Astrocyte of the cerebellum (primary cell): ENCODE data around the gene GRIK1.

Source experiments
- DNase-seq: peaks from one replicate; pipeline ENCODE4 v3.0.0-alpha.2; 2011; ENCODE audit warnings: low read depth
- H3K4me3 ChIP-seq: 2 replicates; pipeline ENCODE4 v1.5.1; 2011; ENCODE audit warnings: mild to moderate bottlenecking, low read depth, low read length, moderate library complexity
- CTCF ChIP-seq: IDR thresholded peaks from 2 replicates; pipeline ENCODE4 v1.5.1; 2012; ENCODE audit warnings: low read length, low read depth, moderate library complexity, mild to moderate bottlenecking; ENCODE audit errors: missing control alignments
- in situ Hi-C: cut with HindIII; loops from 2 replicates; pipeline ENCODE4 v1.10.0; 2017; ENCODE audit warnings: low sequenced_read_pairs

GRIK1 gene

GRCh38 chr21:29798840-29799239 lies 141.0 kb downstream of the GRIK1 start:
- DNase-seq = no peak
- H3K4me3 ChIP-seq = no peak overlapping the region
- in situ Hi-C loops = no loop called here
- TF ChIP-seq CTCF = no peak

- in situ Hi-C loops = no loop called here
- no peak for DNase-seq
- H3K4me3 ChIP-seq = no peak overlapping the region
- no peak for TF ChIP-seq CTCF
Measured at GRCh38 chr21:29797155-29797554, 142.6 kb downstream of the GRIK1 start.

GRCh38 chr21:29793712-29794111 lies 146.1 kb downstream of the GRIK1 start:
- in situ Hi-C loops = no loop called here
- TF ChIP-seq CTCF = no peak
- H3K4me3 ChIP-seq = no peak overlapping the region
- DNase-seq = no peak

- DNase-seq = no peak
- no peak for TF ChIP-seq CTCF
- in situ Hi-C loops = no loop called here
- H3K4me3 ChIP-seq = no peak overlapping the region
Measured at GRCh38 chr21:29789393-29789792, 150.4 kb downstream of the GRIK1 start.

- no peak for DNase-seq
- H3K4me3 ChIP-seq = no peak overlapping the region
- in situ Hi-C loops = no loop called here
- no peak for TF ChIP-seq CTCF
Measured at GRCh38 chr21:29788752-29789151, 151.0 kb downstream of the GRIK1 start.

DNA sequence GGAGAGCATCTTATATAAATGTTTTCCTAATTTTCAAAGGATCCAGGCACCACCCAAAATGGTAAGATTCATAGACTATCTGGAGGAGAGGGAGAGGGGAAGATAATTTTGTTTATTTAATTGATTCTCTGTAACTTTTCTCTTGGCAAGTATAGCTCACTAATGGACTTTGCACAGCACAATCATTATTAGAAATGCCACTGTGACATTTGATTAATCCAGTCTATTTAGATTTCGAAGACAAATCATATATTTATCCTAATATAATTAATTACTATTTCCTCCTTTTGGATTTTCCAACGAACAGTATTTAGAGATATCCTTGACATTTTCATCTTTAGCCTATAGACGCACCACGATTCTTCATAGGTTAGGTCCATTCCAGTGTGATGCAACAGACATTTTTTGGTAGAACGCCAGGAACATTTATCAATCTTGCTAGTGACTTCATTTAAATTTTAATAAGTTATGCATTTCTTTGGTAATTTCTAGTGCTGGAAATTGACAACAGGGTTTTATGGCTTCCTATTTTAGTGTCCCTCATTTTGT lies 152.4 kb downstream of the GRIK1 start:
- in situ Hi-C loops = no loop called here
- TF ChIP-seq CTCF = no peak
- no peak overlapping the region for H3K4me3 ChIP-seq
- no peak for DNase-seq
